Thyroid gland (tissue), 4 donors: Measurements from ENCODE around the gene PODXL. TPM values are rescaled to one million over a fixed set of nuclear protein-coding genes. Genes with fewer than 3 reads are reported as not detected.
"Not testable (repeated sequence)": the region's sequence is repeated elsewhere in the genome, so short reads cannot be mapped to it uniquely, and the experiment has no call there.

Experiments
- DNase-seq, 2 donors: peaks; one replicate each; pipeline ENCODE4 v3.0.0-alpha.2; 2019
- H3K27ac ChIP-seq, 3 donors: fragments of 200-600 bp; sonication (generic); 1 replicate in 2 of 3; 2 replicates in 1 of 3; pipeline ENCODE4 v1.5.1; 2016 to 2019; ENCODE audit warnings: mild to moderate bottlenecking in 1 of 3, moderate library complexity in 1 of 3
- H3K27me3 ChIP-seq: fragments of 200-600 bp; sonication (generic); one replicate; pipeline ENCODE4 v1.5.1; 2019
- H3K36me3 ChIP-seq, 2 donors: fragments of 200-600 bp; sonication (generic); one replicate each; pipeline ENCODE4 v1.5.1; 2016 to 2019
- H3K4me1 ChIP-seq, 2 donors: fragments of 200-600 bp; sonication (generic); one replicate each; pipeline ENCODE4 v1.5.1; 2017 to 2019
- H3K4me3 ChIP-seq, 3 donors: fragments of 200-600 bp; sonication (generic); replicated peaks in 1 of 3; 1 replicate in 2 of 3; 2 replicates in 1 of 3; pipeline ENCODE4 v1.5.1; 2016; ENCODE audit warnings: mild to moderate bottlenecking in 1 of 3
- H3K9me3 ChIP-seq: fragments of 200-600 bp; sonication (generic); one replicate; pipeline ENCODE4 v1.5.1; 2017
- CTCF ChIP-seq, 6 experiments: fragments of 200-600 bp in 3 of 6; fragments of 450-650 bp in 3 of 6; sonication (generic) in 3 of 6; IDR thresholded peaks; one replicate each; pipeline ENCODE4 v1.5.1; 2016 to 2019; ENCODE audit warnings: antibody characterized with exemption in 6 of 6, mild to moderate bottlenecking in 2 of 6, inconsistent platforms in 1 of 6, moderate library complexity in 1 of 6
- POLR2A ChIP-seq, 2 donors: fragments of 450-650 bp; IDR thresholded peaks; one replicate each; pipeline ENCODE4 v1.6.1; 2017; ENCODE audit warnings: antibody characterized with exemption in 2 of 2, mild to moderate bottlenecking in 2 of 2, moderate library complexity in 1 of 2
- WGBS, 2 donors: methylation state at CpG; one replicate each; pipeline ENCODE4 v1.1.5; 2017; 5-methylcytosine and 5-hydroxymethylcytosine counted together
- intact Hi-C: fragments of 100-400 bp; cut with DNase I; formaldehyde crosslinking; loops from one replicate; pipeline ENCODE4 v1.15.1; 2023
- total RNA-seq, 4 donors: library from RNA; depleted of rRNA; stranded (reverse); fragments of >200 nt; gene quantifications; one replicate each; pipeline ENCODE4 v1.2.3, GENCODE V29; 2016

Gene PODXL
- total RNA-seq, 4 donors from 2014 or later: 47.7 to 125 (median 56.3) TPM

DNA sequence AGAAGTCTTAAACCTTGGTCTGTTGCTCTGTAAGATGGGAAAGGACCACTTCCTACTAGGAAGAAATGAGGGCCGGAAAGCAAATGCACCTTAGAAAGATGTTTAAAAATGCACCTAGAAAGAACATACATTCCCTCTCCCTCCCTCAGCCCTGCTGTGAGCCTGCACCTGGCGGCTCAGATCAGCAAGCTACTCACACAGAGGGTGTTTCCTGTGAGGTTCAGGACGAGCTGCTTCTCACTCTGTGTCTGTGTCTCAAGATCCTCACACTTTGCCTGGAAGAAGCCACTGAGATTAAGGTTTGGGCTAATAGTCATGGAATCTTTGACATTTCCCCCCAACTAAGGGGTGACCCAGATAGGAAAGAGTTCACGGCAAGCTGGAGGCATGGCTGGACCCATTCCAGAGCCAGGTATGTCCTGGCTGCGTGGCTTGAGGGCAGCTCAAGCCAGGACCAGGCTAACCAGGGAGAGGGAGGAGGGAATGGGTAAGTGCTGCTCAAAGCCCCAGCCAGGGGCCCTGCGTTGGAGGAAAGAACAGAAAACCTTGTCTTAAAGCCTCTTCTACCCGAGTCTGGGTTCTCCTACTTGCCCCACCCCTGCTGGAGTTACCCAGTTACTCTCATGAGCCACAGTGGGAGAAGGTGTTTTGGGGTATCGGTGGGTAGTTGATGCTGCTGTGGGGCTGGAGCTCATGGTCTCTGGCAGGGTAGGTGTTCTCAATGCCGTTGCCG lies 47.5 kb downstream of the PODXL start:
- H3K9me3 ChIP-seq: no peaks in the 10 kb centered on the region
- H3K4me1 ChIP-seq: peaks cover 12 to 18% of the 10 kb centered on the region in 2 donors
- no peak overlapping the region for H3K4me3 ChIP-seq
- TF ChIP-seq CTCF (IDR thresholded peaks at IDR 0.05) (no peak), POLR2A (IDR thresholded peaks at IDR 0.05) (no peak)
- peaks cover 0 to 4% of the 10 kb centered on the region in 2 donors for H3K36me3 ChIP-seq
- intact Hi-C loops: loop anchor here (2.0 kb wide), 1 partner anchor 146 kb away; no protein-coding TSS in a partner anchor
- H3K27ac ChIP-seq: no peak overlapping the region
- DNase-seq: no peak
- no peaks in the 10 kb centered on the region for H3K27me3 ChIP-seq
- WGBS, 2 donors: 73 to 74% methylated on average over 10 of the region's 10 CpGs

DNA sequence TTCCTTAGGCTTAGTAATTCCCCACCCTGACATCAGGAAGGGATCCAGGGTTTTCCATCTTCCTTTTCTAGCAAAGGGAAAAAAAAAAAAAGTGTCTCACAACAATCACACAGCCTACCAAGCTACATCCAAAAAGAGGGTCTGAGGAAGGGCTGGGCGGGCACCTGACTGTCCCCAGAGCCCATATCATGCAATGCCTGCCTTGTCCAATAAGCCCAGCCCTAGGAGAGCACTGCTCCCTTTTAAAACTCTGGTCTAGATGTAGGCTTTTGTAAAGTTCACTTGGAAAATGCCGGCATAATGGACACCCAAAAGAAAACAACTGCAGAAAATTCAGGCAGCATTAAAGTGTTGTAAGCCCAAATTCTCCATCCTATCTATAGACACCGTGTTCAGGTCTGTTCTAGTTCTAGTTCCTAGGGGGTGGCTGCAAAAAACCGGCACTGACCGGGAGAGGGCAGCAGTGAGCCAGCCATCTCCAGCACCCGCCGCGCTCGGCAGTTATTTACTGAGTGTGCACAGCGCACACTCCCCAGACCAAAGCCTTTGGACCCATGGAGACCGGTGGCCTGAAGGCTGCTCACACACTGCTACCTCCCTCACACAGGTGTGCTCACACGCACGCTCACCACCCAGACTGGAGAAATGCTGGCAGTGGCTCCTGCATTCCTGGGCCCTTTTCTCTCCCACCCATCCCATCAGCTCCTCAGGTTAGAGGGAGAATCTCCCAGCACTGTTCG lies 48.7 kb downstream of the PODXL start:
- Histone ChIP-seq H3K9me3 (no peaks in the 10 kb centered on the region), H3K27ac (peak overlapping the region in 1 of 3 donors; percentile 45), H3K4me3 (no peak overlapping the region), H3K36me3 (peaks cover 0 to 4% of the 10 kb centered on the region in 2 donors), H3K4me1 (peaks cover 3 to 17% of the 10 kb centered on the region in 2 donors), H3K27me3 (no peaks in the 10 kb centered on the region)
- intact Hi-C loops: loop anchor here (2.0 kb wide), 1 partner anchor 147 kb away; no protein-coding TSS in a partner anchor
- peak; percentile 82 to 87 for DNase-seq
- 28 to 38% methylated on average over 9 to 10 of the region's 14 CpGs for WGBS, 2 donors
- peak; percentile 77 to 95 (median 86) for TF ChIP-seq CTCF (IDR thresholded peaks at IDR 0.05)
- no peak for TF ChIP-seq POLR2A (IDR thresholded peaks at IDR 0.05)

DNA sequence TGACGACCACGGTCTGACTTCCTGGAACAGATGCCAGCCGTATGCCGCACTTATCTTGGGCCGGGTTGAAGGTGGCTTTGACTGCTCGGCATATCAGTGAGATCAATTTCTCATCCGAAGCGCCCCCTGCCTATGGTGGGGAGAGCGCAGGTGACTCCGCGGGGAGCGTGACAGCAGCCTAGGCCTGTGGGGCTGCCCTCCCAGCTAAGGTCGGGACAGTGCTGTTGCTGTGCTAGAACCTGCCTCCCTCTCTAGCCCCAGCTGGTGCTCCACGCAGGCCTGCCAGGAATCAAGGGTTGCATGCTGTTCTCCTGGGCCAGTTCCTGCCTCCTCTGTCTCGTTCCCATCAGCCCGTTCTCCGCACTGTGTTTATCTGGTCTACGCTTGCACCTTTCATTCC lies 49.8 kb downstream of the PODXL start:
- peaks cover 3 to 21% of the 10 kb centered on the region in 2 donors for H3K4me1 ChIP-seq
- peaks cover 0 to 4% of the 10 kb centered on the region in 2 donors for H3K36me3 ChIP-seq
- no peak overlapping the region for H3K27ac ChIP-seq
- intact Hi-C loops: no loop called here
- 77 to 90% methylated on average over 14 to 18 of the region's 18 CpGs for WGBS, 2 donors
- DNase-seq: no peak
- TF ChIP-seq POLR2A (IDR thresholded peaks at IDR 0.05) (no peak), CTCF (IDR thresholded peaks at IDR 0.05) (no peak)
- no peaks in the 10 kb centered on the region for H3K9me3 ChIP-seq
- H3K27me3 ChIP-seq: no peaks in the 10 kb centered on the region
- H3K4me3 ChIP-seq: no peak overlapping the region

GRCh38 chr7:131505636-131506557 lies 50.5 kb downstream of the PODXL start:
- Histone ChIP-seq H3K36me3 (peaks cover 0 to 4% of the 10 kb centered on the region in 2 donors), H3K27ac (no peak overlapping the region)

GRCh38 chr7:131505037-131505620 lies 51.3 kb downstream of the PODXL start:
- H3K36me3 ChIP-seq, H3K27ac ChIP-seq, H3K4me3 ChIP-seq, intact Hi-C loops, DNase-seq, H3K27me3 ChIP-seq, H3K9me3 ChIP-seq: not testable (repeated sequence)
- peaks cover 3 to 21% of the 10 kb centered on the region in 2 donors for H3K4me1 ChIP-seq
- WGBS, 2 donors: 90 to 92% methylated on average over 8 of the region's 8 CpGs

More at GRCh38 chr7:131505636-131506557, 50.5 kb downstream of the PODXL start:
- Histone ChIP-seq H3K4me3 (no peak overlapping the region), H3K4me1 (peaks cover 3 to 21% of the 10 kb centered on the region in 2 donors), H3K9me3 (no peaks in the 10 kb centered on the region), H3K27me3 (no peaks in the 10 kb centered on the region)
- 90 to 91% methylated on average over 29 to 30 of the region's 30 CpGs for WGBS, 2 donors
- DNase-seq: no peak
- TF ChIP-seq POLR2A (IDR thresholded peaks at IDR 0.05) (no peak), CTCF (IDR thresholded peaks at IDR 0.05) (no peak)
- intact Hi-C loops: no loop called here
